ENCODE measurements around the gene ZNF319.

- TF ChIP-seq GATA3 (IDR thresholded peaks at IDR 0.05; ENCODE audit: low read depth, low read length), result no peak
- TF ChIP-seq GATA2 (IDR thresholded peaks at IDR 0.05; ENCODE audit: low read depth, low read length), result no peak
Observed at GRCh38 chr16:58031016-58031800, 30.7 kb upstream of the ZNF319 start.

All from SH-SY5Y (cell line).